K562 (cell line): ENCODE measurements around the gene PEBP1. TPM values are rescaled to one million over a fixed set of nuclear protein-coding genes. Genes with fewer than 3 reads are reported as not detected.

Experiments
- ATAC-seq: fragments of 200-7000 bp; cut with Tn5 transposase; 3 replicates; pipeline ENCODE4 v1.9.1; 2020; ENCODE audit warnings: moderate library complexity
- BruUV-seq: library from RNA; stranded (reverse); fragments of 400-500 nt; replicated peaks from 2 replicates; lab custom pipeline; 2021; lab: Mats Ljungman, UMichigan
- CTCF ChIA-PET: fragments of 300-600 bp; formaldehyde crosslinking; extraction: SDS; loops from one replicate; lab custom pipeline; 2021; ENCODE audit warnings: low intra/inter-chr PET ratio; lab: Yijun Ruan, JAX
- POLR2A ChIA-PET: fragments of 300-600, 350-650 bp; sonication (Branson Sonifier 250); formaldehyde crosslinking; extraction: SDS; loops from one replicate; lab custom pipeline; 2021; ENCODE audit warnings: antibody characterized with exemption, inconsistent platforms; lab: Yijun Ruan, JAX
- DNase-seq, 4 experiments: peaks; one replicate each; pipeline versions ENCODE4 v3.0.0 to v3.0.0-alpha.2; 2011 to 2018; ENCODE audit warnings: low spot score in 3 of 4, mixed read lengths in 3 of 4; ENCODE audit errors: extremely low read depth in 1 of 4
- FAIRE-seq: peaks from 2 replicates; lab custom pipeline; 2011; peaks lifted over from hg19 to GRCh38; lab: Jason Lieb, UNC
- H2AFZ ChIP-seq: 2 replicates; pipeline ENCODE4 v1.6.0; 2011; ENCODE audit warnings: low read depth, low read length, control low read depth, inconsistent platforms
- H3K27ac ChIP-seq: fragments of 200-600 bp; 3 replicates; pipeline ENCODE4 v1.8.0; 2011; ENCODE audit warnings: low read depth, mild to moderate bottlenecking, control low read depth, inconsistent platforms, low read length, moderate library complexity, mixed read lengths; ENCODE audit errors: extremely low read depth
- H3K27me3 ChIP-seq, 2 experiments: fragments of 300-600 bp in 1 of 2; 2 replicates in 1 of 2; 3 replicates in 1 of 2; pipeline versions ENCODE4 v1.6.0 to v1.8.0; 2011; ENCODE audit warnings: inconsistent platforms in 2 of 2, low read length in 2 of 2, mild to moderate bottlenecking in 1 of 2, mixed read lengths in 1 of 2, moderate library complexity in 1 of 2; ENCODE audit not compliant: control insufficient read depth in 2 of 2, insufficient read depth in 2 of 2
- H3K36me3 ChIP-seq: fragments of 300-600 bp; 3 replicates; pipeline ENCODE4 v1.8.0; 2011; ENCODE audit warnings: mild to moderate bottlenecking, low read length, inconsistent platforms; ENCODE audit not compliant: control insufficient read depth, insufficient read depth
- H3K4me1 ChIP-seq, 2 experiments: fragments of 200-600 bp in 1 of 2; replicated peaks in 1 of 2; 2 replicates in 1 of 2; 3 replicates in 1 of 2; pipeline versions ENCODE4 v1.5.1 to v1.8.0; 2011; ENCODE audit warnings: inconsistent platforms in 2 of 2, low read length in 2 of 2, mild to moderate bottlenecking in 1 of 2, mixed read lengths in 1 of 2, moderate library complexity in 1 of 2; ENCODE audit not compliant: control insufficient read depth in 2 of 2, insufficient read depth in 2 of 2
- H3K4me2 ChIP-seq: 2 replicates; pipeline ENCODE4 v1.6.1; 2011; ENCODE audit warnings: low read length, control low read depth, inconsistent platforms, mixed read lengths; ENCODE audit not compliant: insufficient read depth
- H3K4me3 ChIP-seq: fragments of 200-600 bp; sonication (generic), shearing (Covaris generic); 2 replicates; pipeline ENCODE4 v1.5.1; 2016; ENCODE audit warnings: control low read depth, inconsistent platforms
- H3K79me2 ChIP-seq: fragments of 200-600 bp; 3 replicates; pipeline ENCODE4 v1.8.0; 2011; ENCODE audit warnings: low read length, inconsistent platforms; ENCODE audit not compliant: control insufficient read depth, insufficient read depth
- H3K9ac ChIP-seq, 2 experiments: 2 replicates each; pipeline versions ENCODE4 v1.6.0 to v1.6.1; 2011; ENCODE audit warnings: low read depth in 2 of 2, low read length in 2 of 2, control low read depth in 1 of 2, inconsistent platforms in 1 of 2, mild to moderate bottlenecking in 1 of 2, mixed read lengths in 1 of 2; ENCODE audit not compliant: insufficient read depth in 1 of 2
- H3K9me1 ChIP-seq: one replicate; pipeline ENCODE4 v1.6.0; 2011; ENCODE audit warnings: inconsistent platforms, mild to moderate bottlenecking, low read length, moderate library complexity; ENCODE audit not compliant: control insufficient read depth, insufficient read depth
- H3K9me3 ChIP-seq: replicated peaks from 2 replicates; pipeline ENCODE4 v1.5.1; 2011; ENCODE audit warnings: low read depth, low read length, inconsistent platforms; ENCODE audit not compliant: control insufficient read depth, insufficient read depth
- H4K20me1 ChIP-seq: replicated peaks from 2 replicates; pipeline ENCODE4 v1.6.1; 2011; ENCODE audit warnings: low read length, inconsistent platforms, mixed read lengths; ENCODE audit not compliant: control insufficient read depth, insufficient read depth
- ARID3A ChIP-seq: IDR thresholded peaks from 2 replicates; pipeline ENCODE4 v1.6.1; 2012; ENCODE audit warnings: low read depth, low read length, improper control_type of control experiment, borderline replicate concordance
- BHLHE40 ChIP-seq: IDR thresholded peaks from 2 replicates; pipeline ENCODE4 v1.6.1; 2011; ENCODE audit warnings: low read length, improper control_type of control experiment
- CBFA2T2 ChIP-seq: fragments of 450-650 bp; conservative IDR thresholded peaks from 2 replicates; pipeline ENCODE4 v1.6.1; 2017; ENCODE audit warnings: mild to moderate bottlenecking
- DEAF1 ChIP-seq: fragments of 450-650 bp; formaldehyde crosslinking; IDR thresholded peaks from 2 replicates; pipeline ENCODE4 v1.4.0; 2020; ENCODE audit warnings: mild to moderate bottlenecking, moderate library complexity
- ILK ChIP-seq: fragments of 450-650 bp; IDR thresholded peaks from 2 replicates; pipeline ENCODE4 v1.6.1; 2016; ENCODE audit warnings: missing genetic modification characterization, low read depth, mild to moderate bottlenecking, missing compliant biosample characterization, moderate library complexity, borderline replicate concordance
- MTA1 ChIP-seq: fragments of 450-650 bp; IDR thresholded peaks from 2 replicates; pipeline ENCODE4 v1.6.1; 2017; ENCODE audit warnings: borderline replicate concordance
- NFIC ChIP-seq: fragments of 450-650 bp; IDR thresholded peaks from 2 replicates; pipeline ENCODE4 v1.6.1; 2017; ENCODE audit warnings: mild to moderate bottlenecking, inconsistent platforms
- PHB2 ChIP-seq: fragments of 450-650 bp; IDR thresholded peaks from 2 replicates; pipeline ENCODE4 v1.6.1; 2017; ENCODE audit warnings: low read depth
- POLR2A ChIP-seq: fragments of 450-650 bp; conservative IDR thresholded peaks from 2 replicates; pipeline ENCODE4 v1.6.1; 2016
- PPARD ChIP-seq: fragments of 250-450 bp; sonication (Bioruptor Pico); IDR thresholded peaks from 2 replicates; pipeline ENCODE4 v1.8.0; 2022; ENCODE audit warnings: inconsistent platforms, mild to moderate bottlenecking, moderate library complexity
- PRPF4 ChIP-seq: fragments of 200-400 bp; formaldehyde crosslinking; IDR thresholded peaks from one replicate; pipeline ENCODE4 v1.6.1; 2017; ENCODE audit warnings: low read length, low read depth, mild to moderate bottlenecking; ENCODE audit not compliant: insufficient read depth, poor library complexity, severe bottlenecking
- RBFOX2 ChIP-seq: fragments of 200-400 bp; formaldehyde crosslinking; IDR thresholded peaks from 2 replicates; pipeline ENCODE4 v1.6.1; 2017; ENCODE audit warnings: low read depth, mild to moderate bottlenecking, low read length, moderate library complexity
- RBM15 ChIP-seq: fragments of 200-400 bp; formaldehyde crosslinking; IDR thresholded peaks from 2 replicates; pipeline ENCODE4 v1.6.1; 2018; ENCODE audit warnings: mild to moderate bottlenecking, low read length, moderate library complexity; ENCODE audit not compliant: insufficient read depth
- RFX5 ChIP-seq: IDR thresholded peaks from 2 replicates; pipeline ENCODE4 v1.6.1; 2011; ENCODE audit warnings: low read depth, mild to moderate bottlenecking, improper control_type of control experiment, low read length
- SAFB2 ChIP-seq: fragments of 200-400 bp; formaldehyde crosslinking; IDR thresholded peaks from 2 replicates; pipeline ENCODE4 v1.6.1; 2018; ENCODE audit warnings: borderline replicate concordance, low read length, low read depth, moderate library complexity; ENCODE audit not compliant: severe bottlenecking
- SRF ChIP-seq, 2 experiments: fragments of 250-450, 450-650 bp in 1 of 2; sonication (Bioruptor Pico) in 1 of 2; sonication (generic) in 1 of 2; formaldehyde crosslinking; IDR thresholded peaks; 2 replicates each; pipeline versions ENCODE4 v1.5.0 to v1.5.1; 2020 to 2022; ENCODE audit warnings: mild to moderate bottlenecking in 1 of 2, missing genetic modification reagents in 1 of 2
- THRB ChIP-seq: fragments of 450-650 bp; formaldehyde crosslinking; conservative IDR thresholded peaks from 2 replicates; pipeline ENCODE4 v1.4.0; 2022; ENCODE audit warnings: mild to moderate bottlenecking, missing genetic modification characterization
- XRCC3 ChIP-seq: fragments of 450-650 bp; IDR thresholded peaks from 2 replicates; pipeline ENCODE4 v1.6.1; 2017; ENCODE audit warnings: mild to moderate bottlenecking, moderate library complexity
- ZNF174 ChIP-seq: fragments of 250-450 bp; sonication (Bioruptor Pico); IDR thresholded peaks from 2 replicates; pipeline ENCODE4 v1.4.0; 2020; ENCODE audit warnings: mild to moderate bottlenecking
- WGBS: fragments of 100-300 bp; shearing (Covaris generic); methylation state at CpG from one replicate; pipeline ENCODE4 v1.1.6; 2016; ENCODE audit warnings: low coverage, mixed read lengths; ENCODE audit not compliant: insufficient coverage; ENCODE audit errors: missing lambda C conversion rate; 5-methylcytosine and 5-hydroxymethylcytosine counted together
- in situ Hi-C: fragments of 300-500 bp; cut with MboI; formaldehyde crosslinking; loops from 4 replicates; pipeline ENCODE4 v1.15.0; 2018; ENCODE audit warnings: inconsistent platforms, mixed read lengths
- intact Hi-C: fragments of 100-400 bp; cut with micrococcal nuclease; formaldehyde crosslinking; loops from 2 replicates; pipeline ENCODE4 v1.14.2; 2022
- polyA plus RNA-seq, 8 experiments: library from polyadenylated mRNA; depleted of rRNA in 4 of 8; stranded (reverse) in 5 of 8; unstranded in 3 of 8; fragments of >200 nt; fragmentation: Nextera tagmentation in 2 of 8; fragmentation: Illumina TruSeq in 1 of 8; extraction: Ambion mirVana in 2 of 8; extraction: Trizol in 1 of 8; gene quantifications; 2 replicates each; pipeline versions ENCODE4 v1.2.1 to v1.2.3, GENCODE V29; 2011 to 2014; ENCODE audit warnings: inconsistent platforms in 1 of 8, missing spikeins in 1 of 8
- total RNA-seq, 7 experiments: library from RNA; depleted of rRNA in 6 of 7; stranded (reverse); fragments of >200 nt in 6 of 7; fragmentation: Illumina TruSeq in 2 of 7; extraction: Trizol in 2 of 7; gene quantifications; 2 replicates each; pipeline versions ENCODE4 v1.2.1 to v1.2.3, GENCODE V29; 2011 to 2021; ENCODE audit warnings: low replicate concordance in 1 of 7

The PEBP1 gene
- total and polyA plus RNA-seq, 9 of the 15 experiments (the other 6 are each of a cell fraction or from before 2014, with no cell fraction given) = 77.3 to 207 (median 153) TPM

- Histone ChIP-seq H3K4me2 (no peak overlapping the region), H3K27me3 (peaks cover 29 to 54% of the 10 kb centered on the region in 2 experiments; a peak in 4 of 5 replicates), H2AFZ (no peak overlapping the region), H3K27ac (no peak overlapping the region), H4K20me1 (no peaks in the 10 kb centered on the region), H3K4me3 (no peak overlapping the region), H3K36me3 (no peaks in the 10 kb centered on the region), H3K4me1 (peaks cover 0 to 15% of the 10 kb centered on the region in 2 experiments; a peak in 3 of 5 replicates), H3K9ac (no peak overlapping the region), H3K9me3 (no peaks in the 10 kb centered on the region), H3K9me1 (no peaks in the 10 kb centered on the region), H3K79me2 (no peaks in the 10 kb centered on the region)
- in situ Hi-C loops = no loop called here
- WGBS = 0% methylated on average over 3 of the region's 3 CpGs
- BruUV-seq = no TSS peak
- ChIA-PET POLR2A (no interaction called here), CTCF (interaction anchor here (0.7 kb wide), 1 partner anchor 276 kb away, joined by 3 read pairs; no protein-coding TSS in a partner anchor)
- intact Hi-C loops = loop anchor here (5.0 kb wide), 1 partner anchor 39 kb away; the partner anchor contains the start of gene WSB2
- ATAC-seq (no peak), DNase-seq (peak in 1 of 4 experiments; percentile 2), FAIRE-seq (no peak)
- TF ChIP-seq MTA1 (no peak), SRF (CRISPR knock-in tag; IDR thresholded peaks at IDR 0.05) (no peak), ILK (tag) (no peak), NFIC (no peak), RBM15 (no peak), THRB (CRISPR knock-in tag) (no peak), BHLHE40 (no peak), XRCC3 (no peak), RFX5 (no peak), RBFOX2 (no peak), PHB2 (no peak), SAFB2 (no peak), PPARD (CRISPR knock-in tag) (no peak), ZNF174 (CRISPR knock-in tag) (no peak), DEAF1 (CRISPR knock-in tag) (no peak), ARID3A (no peak), POLR2A (no peak), PRPF4 (no peak), CBFA2T2 (no peak)
Observed at GRCh38 chr12:118101051-118101450, 34.9 kb upstream of the PEBP1 start.
